ENCODE results near the gene RXRB.

RXRB gene

DNA sequence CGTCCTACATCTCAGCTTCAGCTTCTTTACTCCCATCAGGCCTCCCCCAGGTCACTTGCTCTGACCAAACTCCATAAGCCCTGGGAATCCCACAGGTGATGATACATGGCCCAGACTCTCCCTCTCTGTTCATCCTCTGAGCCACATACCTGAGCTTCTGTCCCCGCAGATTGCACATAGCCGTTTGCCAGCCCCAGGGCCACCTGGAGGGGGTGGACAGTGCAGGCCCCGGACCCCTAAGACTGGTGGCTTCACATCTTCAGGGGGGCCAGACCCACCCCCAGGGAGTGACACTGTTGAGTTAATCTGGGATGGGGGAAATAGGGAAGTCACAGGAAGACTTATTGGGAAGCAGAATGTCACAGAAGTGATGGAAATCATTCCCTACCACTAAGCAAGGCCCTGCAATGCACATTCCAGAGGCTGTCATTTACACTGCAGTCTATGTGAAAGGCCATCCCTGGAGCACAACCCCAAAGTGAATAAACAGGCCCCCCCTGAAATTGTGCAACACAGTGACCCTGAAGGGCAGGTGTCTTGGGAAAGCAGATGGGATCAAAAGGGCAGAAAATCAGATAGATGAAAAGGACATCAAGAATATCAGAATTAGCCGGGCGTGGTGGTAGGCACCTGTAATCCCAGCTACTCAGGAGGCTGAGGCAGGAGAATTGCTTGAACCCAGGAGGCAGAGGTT, 2.2 kb downstream of the RXRB start:
- peaks cover 38% of the 10 kb centered on the region for H3K4me1 ChIP-seq (ENCODE audit: control insufficient read depth, low read length)

GRCh38 chr6:33197431-33198048, 2.9 kb downstream of the RXRB start:
- 0 out of 2 replicates have a peak overlapping the region, but pooled peaks have one; percentile 16 for H3K4me2 ChIP-seq (ENCODE audit: low read length)
- no peak overlapping the region for H3K27ac ChIP-seq (ENCODE audit: low read depth, low read length)
- H3K79me2 ChIP-seq (ENCODE audit: control insufficient read depth, low read length), result peaks cover 46% of the 10 kb centered on the region
- 0 out of 2 replicates have a peak, but pooled peaks cover 4% of the 10 kb centered on the region for H4K20me1 ChIP-seq (ENCODE audit: control insufficient read depth, insufficient read depth, low read depth, low read length)
- H3K9me2 ChIP-seq (replicated peaks; ENCODE audit: control insufficient read depth, low read length), result no peaks in the 10 kb centered on the region
- H3K9me3 ChIP-seq (ENCODE audit: control insufficient read depth, insufficient read depth, low read length), result no peaks in the 10 kb centered on the region
- H3K36me3 ChIP-seq (ENCODE audit: control insufficient read depth, low read length), result peaks cover 61% of the 10 kb centered on the region
- peaks cover 44% of the 10 kb centered on the region for H3K4me1 ChIP-seq (ENCODE audit: control insufficient read depth, low read length)
- peaks cover 5% of the 10 kb centered on the region for H3K27me3 ChIP-seq (ENCODE audit: control insufficient read depth, low read length)
- H3F3A ChIP-seq (ENCODE audit: control insufficient read depth, insufficient read depth), result peaks cover 3% of the 10 kb centered on the region
- TF ChIP-seq, protein P1, sequence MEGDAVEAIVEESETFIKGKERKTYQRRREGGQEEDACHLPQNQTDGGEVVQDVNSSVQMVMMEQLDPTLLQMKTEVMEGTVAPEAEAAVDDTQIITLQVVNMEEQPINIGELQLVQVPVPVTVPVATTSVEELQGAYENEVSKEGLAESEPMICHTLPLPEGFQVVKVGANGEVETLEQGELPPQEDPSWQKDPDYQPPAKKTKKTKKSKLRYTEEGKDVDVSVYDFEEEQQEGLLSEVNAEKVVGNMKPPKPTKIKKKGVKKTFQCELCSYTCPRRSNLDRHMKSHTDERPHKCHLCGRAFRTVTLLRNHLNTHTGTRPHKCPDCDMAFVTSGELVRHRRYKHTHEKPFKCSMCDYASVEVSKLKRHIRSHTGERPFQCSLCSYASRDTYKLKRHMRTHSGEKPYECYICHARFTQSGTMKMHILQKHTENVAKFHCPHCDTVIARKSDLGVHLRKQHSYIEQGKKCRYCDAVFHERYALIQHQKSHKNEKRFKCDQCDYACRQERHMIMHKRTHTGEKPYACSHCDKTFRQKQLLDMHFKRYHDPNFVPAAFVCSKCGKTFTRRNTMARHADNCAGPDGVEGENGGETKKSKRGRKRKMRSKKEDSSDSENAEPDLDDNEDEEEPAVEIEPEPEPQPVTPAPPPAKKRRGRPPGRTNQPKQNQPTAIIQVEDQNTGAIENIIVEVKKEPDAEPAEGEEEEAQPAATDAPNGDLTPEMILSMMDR (IDR thresholded peaks at IDR 0.05; ENCODE audit: low read depth, low read length, poor library complexity, severe bottlenecking), result peak; percentile 80
- TF ChIP-seq EZH2phosphoT487 (IDR thresholded peaks at IDR 0.05; ENCODE audit: borderline replicate concordance, low read length), result no peak
- H3K4me3 ChIP-seq (ENCODE audit: low read length), result no peak overlapping the region

More for the DNA sequence above, 2.2 kb downstream of the RXRB start:
- Histone ChIP-seq H3F3A (ENCODE audit: control insufficient read depth, insufficient read depth) (peaks cover 11% of the 10 kb centered on the region), H4K20me1 (ENCODE audit: control insufficient read depth, insufficient read depth, low read depth, low read length) (0 out of 2 replicates have a peak, but pooled peaks cover 4% of the 10 kb centered on the region), H3K79me2 (ENCODE audit: control insufficient read depth, low read length) (peaks cover 51% of the 10 kb centered on the region), H3K27me3 (ENCODE audit: control insufficient read depth, low read length) (no peaks in the 10 kb centered on the region), H3K9me2 (replicated peaks; ENCODE audit: control insufficient read depth, low read length) (no peaks in the 10 kb centered on the region), H3K4me3 (ENCODE audit: low read length) (no peak overlapping the region), H3K27ac (ENCODE audit: low read depth, low read length) (no peak overlapping the region), H3K4me2 (ENCODE audit: low read length) (peak overlapping the region; percentile 98), H3K9me3 (ENCODE audit: control insufficient read depth, insufficient read depth, low read length) (no peaks in the 10 kb centered on the region), H3K36me3 (ENCODE audit: control insufficient read depth, low read length) (peaks cover 69% of the 10 kb centered on the region)
- TF ChIP-seq, protein P1 (IDR thresholded peaks at IDR 0.05; ENCODE audit: low read depth, low read length, poor library complexity, severe bottlenecking), result no peak
- TF ChIP-seq EZH2phosphoT487 (IDR thresholded peaks at IDR 0.05; ENCODE audit: borderline replicate concordance, low read length), result no peak

DNA sequence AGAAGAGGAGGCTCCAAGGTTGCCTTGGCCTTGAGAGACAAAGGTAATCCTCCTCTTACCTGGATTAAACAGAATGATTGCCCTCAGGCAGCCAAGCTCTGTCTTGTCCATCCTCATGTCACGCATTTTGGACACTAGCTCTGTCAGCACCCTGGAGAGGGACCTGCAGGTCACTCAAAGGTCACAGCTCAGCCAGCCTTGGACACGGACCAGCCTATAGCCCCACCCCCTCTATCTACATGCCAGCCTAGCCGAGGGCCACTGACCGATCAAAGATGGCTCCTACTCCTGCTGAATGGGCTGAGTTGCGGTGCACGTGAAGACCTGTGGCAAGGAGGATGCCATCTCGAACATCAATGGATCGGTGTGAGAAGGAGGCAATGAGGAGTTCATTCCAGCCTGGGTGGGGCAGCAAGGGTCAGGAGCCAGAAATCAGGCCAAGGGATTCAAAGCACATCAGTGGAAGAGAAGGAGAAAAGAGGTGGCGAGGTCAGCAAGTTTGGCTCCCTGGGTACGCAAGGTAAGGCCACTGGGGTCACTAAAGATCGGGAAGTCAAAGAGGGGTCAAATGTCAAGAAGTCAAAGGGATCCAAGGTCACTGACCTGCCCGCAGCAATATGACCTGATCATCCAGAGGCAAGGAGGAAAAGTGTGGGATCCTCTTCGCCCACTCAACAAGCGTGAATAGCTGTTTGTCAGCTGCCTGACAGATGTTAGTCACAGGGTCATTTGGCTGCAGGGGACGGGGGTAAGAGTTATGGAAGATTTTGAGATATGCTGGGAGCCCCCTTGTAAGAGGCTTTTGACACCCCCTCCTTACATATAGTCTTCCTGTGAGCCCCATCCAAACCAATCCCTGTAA, 4.9 kb downstream of the RXRB start:
- TF ChIP-seq EZH2phosphoT487 (IDR thresholded peaks at IDR 0.05; ENCODE audit: borderline replicate concordance, low read length), result no peak
- TF ChIP-seq, protein P1 (IDR thresholded peaks at IDR 0.05; ENCODE audit: low read depth, low read length, poor library complexity, severe bottlenecking), result no peak
- H4K20me1 ChIP-seq (ENCODE audit: control insufficient read depth, insufficient read depth, low read depth, low read length), result 0 out of 2 replicates have a peak, but pooled peaks cover 4% of the 10 kb centered on the region
- no peaks in the 10 kb centered on the region for H3K9me2 ChIP-seq (replicated peaks; ENCODE audit: control insufficient read depth, low read length)
- H3F3A ChIP-seq (ENCODE audit: control insufficient read depth, insufficient read depth), result no peaks in the 10 kb centered on the region
- H3K9me3 ChIP-seq (ENCODE audit: control insufficient read depth, insufficient read depth, low read length), result no peaks in the 10 kb centered on the region
- H3K36me3 ChIP-seq (ENCODE audit: control insufficient read depth, low read length), result peaks cover 44% of the 10 kb centered on the region
- H3K27ac ChIP-seq (ENCODE audit: low read depth, low read length), result no peak overlapping the region
- peaks cover 27% of the 10 kb centered on the region for H3K79me2 ChIP-seq (ENCODE audit: control insufficient read depth, low read length)
- peaks cover 35% of the 10 kb centered on the region for H3K4me1 ChIP-seq (ENCODE audit: control insufficient read depth, low read length)
- H3K27me3 ChIP-seq (ENCODE audit: control insufficient read depth, low read length), result peaks cover 22% of the 10 kb centered on the region
- no peak overlapping the region for H3K4me3 ChIP-seq (ENCODE audit: low read length)
- H3K4me2 ChIP-seq (ENCODE audit: low read length), result no peak overlapping the region
